GM15510 (cell line): Measurements from ENCODE around the gene ABCG4.

ENCODE experiments used
- POLR2A ChIP-seq: IDR thresholded peaks from 3 replicates; pipeline ENCODE4 v1.6.1; 2011; ENCODE audit warnings: borderline replicate concordance; ENCODE audit not compliant: insufficient read length; ENCODE audit errors: extremely low read depth

ABCG4 gene

GRCh38 chr11:119126675-119127268, 22.1 kb upstream of the ABCG4 start:
- TF ChIP-seq POLR2A = no peak

- no peak for TF ChIP-seq POLR2A
Measured at GRCh38 chr11:119130662-119131061, 18.2 kb upstream of the ABCG4 start.

- TF ChIP-seq POLR2A = no peak
Measured at GRCh38 chr11:119134389-119134978, 14.4 kb upstream of the ABCG4 start.

GRCh38 chr11:119144825-119145486, 3.9 kb upstream of the ABCG4 start:
- TF ChIP-seq POLR2A = no peak

GRCh38 chr11:119145551-119145950, 3.3 kb upstream of the ABCG4 start:
- no peak for TF ChIP-seq POLR2A

- TF ChIP-seq POLR2A = no peak
Measured at GRCh38 chr11:119147604-119148333, 1.1 kb upstream of the ABCG4 start.

- TF ChIP-seq POLR2A = no peak
Measured at GRCh38 chr11:119148720-119149017, 183 bp upstream of the ABCG4 start.

- no peak for TF ChIP-seq POLR2A
Measured at GRCh38 chr11:119149786-119150275, 979 bp downstream of the ABCG4 start.

GRCh38 chr11:119152043-119152442, 3.2 kb downstream of the ABCG4 start:
- no peak for TF ChIP-seq POLR2A

GRCh38 chr11:119152604-119153003, 3.8 kb downstream of the ABCG4 start:
- TF ChIP-seq POLR2A = no peak

- no peak for TF ChIP-seq POLR2A
Measured at GRCh38 chr11:119153049-119153818, 4.4 kb downstream of the ABCG4 start.

GRCh38 chr11:119154178-119154577, 5.3 kb downstream of the ABCG4 start:
- no peak for TF ChIP-seq POLR2A

GRCh38 chr11:119155733-119156492, 7.1 kb downstream of the ABCG4 start:
- TF ChIP-seq POLR2A = no peak

GRCh38 chr11:119156496-119156895, 7.6 kb downstream of the ABCG4 start:
- no peak for TF ChIP-seq POLR2A

- TF ChIP-seq POLR2A = no peak
Measured at GRCh38 chr11:119157063-119157462, 8.2 kb downstream of the ABCG4 start.

GRCh38 chr11:119158467-119158866, 9.6 kb downstream of the ABCG4 start:
- no peak for TF ChIP-seq POLR2A
